MCF 10A (cell line): ENCODE results near the gene TPRX1. TPM values are rescaled to one million over a fixed set of nuclear protein-coding genes. Genes with fewer than 3 reads are reported as not detected.

Experiments used
- BruUV-seq: library from RNA; stranded (reverse); fragments of 400-500 nt; replicated peaks from 2 replicates; lab custom pipeline; 2021; lab: Mats Ljungman, UMichigan
- CTCF ChIA-PET: fragments of 300-600 bp; sonication (Branson Sonifier 250); formaldehyde crosslinking; extraction: SDS; loops from one replicate; lab custom pipeline; 2021; ENCODE audit warnings: antibody characterized with exemption, inconsistent platforms; lab: Yijun Ruan, JAX
- POLR2A ChIA-PET: fragments of 300-600, 350-650 bp; sonication (Branson Sonifier 250); formaldehyde crosslinking; extraction: SDS; loops from one replicate; lab custom pipeline; 2020; ENCODE audit warnings: antibody characterized with exemption, inconsistent platforms; lab: Yijun Ruan, JAX
- DNase-seq: peaks from one replicate; pipeline ENCODE4 v3.0.0-alpha.2; 2018; ENCODE audit not compliant: unreplicated experiment
- H3K27ac Mint-ChIP-seq: one replicate; pipeline ENCODE4 v1.8.0; 2022; ENCODE audit warnings: mild to moderate bottlenecking, low read depth, mixed read lengths; ENCODE audit not compliant: unreplicated experiment
- H3K27me3 Mint-ChIP-seq: one replicate; pipeline ENCODE4 v1.8.0; 2022; ENCODE audit warnings: mixed read lengths; ENCODE audit not compliant: insufficient read depth, unreplicated experiment
- H3K36me3 Mint-ChIP-seq: one replicate; pipeline ENCODE4 v1.8.0; 2022; ENCODE audit warnings: mild to moderate bottlenecking, moderate library complexity, mixed read lengths; ENCODE audit not compliant: insufficient read depth, unreplicated experiment
- H3K4me1 Mint-ChIP-seq: one replicate; pipeline ENCODE4 v1.8.0; 2022; ENCODE audit warnings: mixed read lengths; ENCODE audit not compliant: insufficient read depth, unreplicated experiment
- H3K4me3 Mint-ChIP-seq: one replicate; pipeline ENCODE4 v1.8.0; 2022; ENCODE audit warnings: mild to moderate bottlenecking, moderate library complexity, mixed read lengths; ENCODE audit not compliant: unreplicated experiment
- H3K9me3 Mint-ChIP-seq: one replicate; pipeline ENCODE4 v1.8.0; 2022; ENCODE audit warnings: mixed read lengths; ENCODE audit not compliant: unreplicated experiment
- CTCF ChIP-seq: fragments of 200-600 bp; IDR thresholded peaks from one replicate; pipeline ENCODE4 v1.8.0; 2022; ENCODE audit warnings: antibody characterized with exemption, mild to moderate bottlenecking; ENCODE audit not compliant: unreplicated experiment
- intact Hi-C: fragments of 100-400 bp; cut with micrococcal nuclease; formaldehyde crosslinking; loops from 2 replicates; pipeline ENCODE4 v1.14.1; 2022
- total RNA-seq: library from RNA; stranded (reverse); gene quantifications from 2 replicates; pipeline ENCODE4 v1.2.3, GENCODE V29; 2022

TPRX1 gene
- total RNA-seq, 1 experiment from 2014 or later: not detected

GRCh38 chr19:47832723-47833122 lies 28.4 kb upstream of the TPRX1 start:
- Mint-ChIP-seq H3K4me3 (no peak overlapping the region), H3K27me3 (no peaks in the 10 kb centered on the region), H3K27ac (no peak overlapping the region), H3K9me3 (no peaks in the 10 kb centered on the region), H3K36me3 (no peaks in the 10 kb centered on the region), H3K4me1 (no peaks in the 10 kb centered on the region)
- no peak for DNase-seq
- BruUV-seq: no TSS peak
- intact Hi-C loops: no loop called here
- CTCF ChIA-PET: no interaction called here
- no peak for TF ChIP-seq CTCF
- POLR2A ChIA-PET: no interaction called here

GRCh38 chr19:47826800-47827199 lies 22.4 kb upstream of the TPRX1 start:
- TF ChIP-seq CTCF: no peak
- H3K4me1 Mint-ChIP-seq: no peaks in the 10 kb centered on the region
- H3K27me3 Mint-ChIP-seq: no peaks in the 10 kb centered on the region
- H3K4me3 Mint-ChIP-seq: no peak overlapping the region
- BruUV-seq: no TSS peak
- intact Hi-C loops: no loop called here
- H3K27ac Mint-ChIP-seq: no peak overlapping the region
- ChIA-PET CTCF (no interaction called here), POLR2A (no interaction called here)
- no peak for DNase-seq
- no peaks in the 10 kb centered on the region for H3K36me3 Mint-ChIP-seq
- H3K9me3 Mint-ChIP-seq: no peaks in the 10 kb centered on the region

- CTCF ChIA-PET: interaction anchor here (0.8 to 1.0 kb wide), 3 partner anchors 33 to 59 kb away, joined by 3 read pairs; no protein-coding TSS in a partner anchor
- POLR2A ChIA-PET: no interaction called here
- peaks cover 23% of the 10 kb centered on the region for H3K27me3 Mint-ChIP-seq
- BruUV-seq: no TSS peak
- no peak for TF ChIP-seq CTCF
- H3K27ac Mint-ChIP-seq: no peak overlapping the region
- no peak overlapping the region for H3K4me3 Mint-ChIP-seq
- no peaks in the 10 kb centered on the region for H3K9me3 Mint-ChIP-seq
- H3K4me1 Mint-ChIP-seq: no peaks in the 10 kb centered on the region
- intact Hi-C loops: no loop called here
- DNase-seq: no peak
- no peaks in the 10 kb centered on the region for H3K36me3 Mint-ChIP-seq
These were observed 20.0 kb upstream of the TPRX1 start for GRCh38 chr19:47824396-47824795.

GRCh38 chr19:47821460-47822020 lies 17.2 kb upstream of the TPRX1 start, which contains the start of gene CRX:
Gene CRX (plus strand): TSS chr19:47821937. CDS start chr19:47834444, 12,507 bp downstream.
- Mint-ChIP-seq H3K36me3 (no peaks in the 10 kb centered on the region), H3K27me3 (peaks cover 40% of the 10 kb centered on the region), H3K27ac (no peak within 1 kb of the TSS), H3K4me1 (no peaks in the 10 kb centered on the region), H3K9me3 (no peaks in the 10 kb centered on the region), H3K4me3 (no peak within 1 kb of the TSS)
- no peak for DNase-seq
- BruUV-seq: no TSS peak
- no peak for TF ChIP-seq CTCF
- CTCF ChIA-PET: interaction anchor here (1.0 kb wide), 1 partner anchor 36 kb away, joined by 3 read pairs; no protein-coding TSS in a partner anchor
- POLR2A ChIA-PET: no interaction called here
- intact Hi-C loops: no loop called here
